DOHH2 (cell line): ENCODE data around the gene HSPBP1.

ENCODE experiments used
- H3F3A ChIP-seq: fragments of 200-600 bp; sonication (generic), shearing (Covaris generic); 2 replicates; pipeline ENCODE4 v1.6.0; 2016; ENCODE audit warnings: antibody characterized with exemption, mild to moderate bottlenecking; ENCODE audit not compliant: control insufficient read depth, insufficient read depth
- H3K27ac ChIP-seq: fragments of 200-600 bp; sonication (generic); 2 replicates; pipeline ENCODE4 v1.5.1; 2014; ENCODE audit warnings: low read depth, mild to moderate bottlenecking, low read length, moderate library complexity
- H3K27me3 ChIP-seq: fragments of 200-600 bp; sonication (generic); 2 replicates; pipeline ENCODE4 v1.6.1; 2014; ENCODE audit warnings: mild to moderate bottlenecking, low read length, mixed read lengths; ENCODE audit not compliant: control insufficient read depth
- H3K36me3 ChIP-seq: fragments of 200-600 bp; sonication (generic); 2 replicates; pipeline ENCODE4 v1.6.1; 2014; ENCODE audit warnings: mild to moderate bottlenecking, low read length, moderate library complexity, mixed read lengths; ENCODE audit not compliant: control insufficient read depth
- H3K4me1 ChIP-seq: fragments of 200-600 bp; sonication (generic); 2 replicates; pipeline ENCODE4 v1.6.1; 2014; ENCODE audit warnings: mild to moderate bottlenecking, low read length, mixed read lengths; ENCODE audit not compliant: control insufficient read depth
- H3K4me2 ChIP-seq: fragments of 200-600 bp; sonication (generic); 2 replicates; pipeline ENCODE4 v1.6.0; 2014; ENCODE audit warnings: mild to moderate bottlenecking, low read length, moderate library complexity
- H3K4me3 ChIP-seq: fragments of 200-600 bp; sonication (generic); 2 replicates; pipeline ENCODE4 v1.5.1; 2014; ENCODE audit warnings: mild to moderate bottlenecking, low read length, mixed read lengths
- H3K79me2 ChIP-seq: fragments of 200-600 bp; sonication (generic); 2 replicates; pipeline ENCODE4 v1.6.1; 2014; ENCODE audit warnings: mild to moderate bottlenecking, low read length, mixed read lengths; ENCODE audit not compliant: control insufficient read depth
- H3K9me2 ChIP-seq: fragments of 200-600 bp; sonication (generic); replicated peaks from 2 replicates; pipeline ENCODE4 v1.6.1; 2014; ENCODE audit warnings: mild to moderate bottlenecking, low read length, mixed read lengths; ENCODE audit not compliant: control insufficient read depth
- H3K9me3 ChIP-seq: fragments of 200-600 bp; sonication (generic); 2 replicates; pipeline ENCODE4 v1.6.1; 2014; ENCODE audit warnings: antibody characterized with exemption, low read length, mixed read lengths; ENCODE audit not compliant: control insufficient read depth, insufficient read depth
- H4K20me1 ChIP-seq: fragments of 200-600 bp; sonication (generic); 2 replicates; pipeline ENCODE4 v1.6.0; 2014; ENCODE audit warnings: low read depth, mild to moderate bottlenecking, antibody characterized with exemption, low read length, moderate library complexity; ENCODE audit not compliant: control insufficient read depth, insufficient read depth
- CTCF ChIP-seq: fragments of 200-600 bp; sonication (generic); IDR thresholded peaks from one replicate; pipeline ENCODE4 v1.5.1; 2014; ENCODE audit warnings: antibody characterized with exemption, mild to moderate bottlenecking, low read depth, low read length; ENCODE audit not compliant: poor library complexity, severe bottlenecking
- EZH2phosphoT487 ChIP-seq: fragments of 200-600 bp; sonication (generic); IDR thresholded peaks from 2 replicates; pipeline ENCODE4 v1.6.1; 2017; ENCODE audit warnings: borderline replicate concordance, mild to moderate bottlenecking, antibody characterized with exemption, low read length, moderate library complexity, mixed read lengths

Gene HSPBP1

DNA sequence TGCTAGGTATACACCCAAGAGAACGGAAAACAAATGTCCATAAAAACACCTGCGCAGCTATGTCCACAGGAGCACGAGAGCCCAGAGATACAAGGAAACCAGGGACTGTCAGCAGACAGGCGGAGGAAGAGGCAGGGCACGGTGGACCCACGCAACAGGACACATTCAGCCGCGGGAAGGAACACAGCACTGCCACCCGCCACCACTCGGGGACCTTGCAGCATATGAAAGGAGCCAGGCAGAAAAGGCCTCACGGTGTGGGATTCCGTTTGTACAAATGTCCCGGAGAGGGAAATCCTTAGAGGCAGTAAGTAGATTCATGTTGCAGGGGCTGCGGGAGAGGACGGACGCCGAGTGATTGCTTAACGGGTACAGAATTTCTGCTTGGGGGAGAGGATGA is 7.8 kb downstream of the HSPBP1 start:
- Histone ChIP-seq H3K27ac (no peak overlapping the region), H3K79me2 (peaks cover 8% of the 10 kb centered on the region), H3K4me3 (no peak overlapping the region), H3K4me2 (no peak overlapping the region), H3K27me3 (no peaks in the 10 kb centered on the region; the same call in 1 of the 2 replicates), H3F3A (peaks cover 20% of the 10 kb centered on the region), H3K4me1 (peaks cover 26% of the 10 kb centered on the region), H3K36me3 (peaks cover 21% of the 10 kb centered on the region), H3K9me2 (no peaks in the 10 kb centered on the region), H4K20me1 (0 out of 2 replicates have a peak, but pooled peaks cover 9% of the 10 kb centered on the region), H3K9me3 (no peaks in the 10 kb centered on the region)
- no peak for TF ChIP-seq CTCF
- no peak for TF ChIP-seq EZH2phosphoT487

GRCh38 chr19:55270172-55270942 is 9.6 kb downstream of the HSPBP1 start:
- Histone ChIP-seq H3F3A (peaks cover 12% of the 10 kb centered on the region), H3K79me2 (peaks cover 13% of the 10 kb centered on the region), H3K27ac (no peak overlapping the region), H3K4me2 (no peak overlapping the region), H3K9me3 (peaks cover 7% of the 10 kb centered on the region; the same call in 1 of the 2 replicates), H3K4me1 (peaks cover 10% of the 10 kb centered on the region), H3K27me3 (no peaks in the 10 kb centered on the region), H3K4me3 (no peak overlapping the region), H3K36me3 (peaks cover 14% of the 10 kb centered on the region; the same call in 1 of the 2 replicates), H4K20me1 (0 out of 2 replicates have a peak, but pooled peaks cover 8% of the 10 kb centered on the region), H3K9me2 (no peaks in the 10 kb centered on the region)
- TF ChIP-seq CTCF (no peak), EZH2phosphoT487 (no peak)

- H4K20me1 ChIP-seq, result no peaks in the 10 kb centered on the region
Measured at GRCh38 chr19:55269299-55269698, 10.6 kb downstream of the HSPBP1 start.

More at GRCh38 chr19:55269299-55269698, 10.6 kb downstream of the HSPBP1 start:
- peaks cover 7% of the 10 kb centered on the region; the same call in 1 of the 2 replicates for H3K9me3 ChIP-seq
- no peaks in the 10 kb centered on the region for H3K9me2 ChIP-seq
- H3K4me2 ChIP-seq, result no peak overlapping the region
- peaks cover 9% of the 10 kb centered on the region; the same call in 1 of the 2 replicates for H3F3A ChIP-seq
- TF ChIP-seq EZH2phosphoT487 (no peak), CTCF (no peak)
- H3K27me3 ChIP-seq, result no peaks in the 10 kb centered on the region
- peaks cover 5% of the 10 kb centered on the region for H3K79me2 ChIP-seq
- H3K36me3 ChIP-seq, result peaks cover 5% of the 10 kb centered on the region; the same call in 1 of the 2 replicates
- H3K27ac ChIP-seq, result no peak overlapping the region
- no peak overlapping the region for H3K4me3 ChIP-seq
- H3K4me1 ChIP-seq, result no peaks in the 10 kb centered on the region
